Thoracic aorta (tissue), 2 donors: ENCODE data around the gene ATM. TPM values are rescaled to one million over a fixed set of nuclear protein-coding genes. Genes with fewer than 3 reads are reported as not detected.
"Not testable (repeated sequence)": the region's sequence is repeated elsewhere in the genome, so short reads cannot be mapped to it uniquely, and the experiment has no call there.

ENCODE experiments used
- ATAC-seq: fragments of 150-250 bp; one replicate; pipeline ENCODE4 v1.8.0; 2017; ENCODE audit warnings: low read depth; ENCODE audit not compliant: insufficient number of reproducible peaks, low FRiP score
- DNase-seq: peaks from one replicate; pipeline ENCODE4 v3.0.0-alpha.2; 2020; ENCODE audit warnings: low spot score
- H3K27ac ChIP-seq, 2 donors: fragments of 200-600 bp; sonication (generic); 1 replicate in 1 of 2; 2 replicates in 1 of 2; pipeline ENCODE4 v1.5.1; 2016; ENCODE audit warnings: mild to moderate bottlenecking in 2 of 2, moderate library complexity in 2 of 2
- H3K27me3 ChIP-seq: fragments of 200-600 bp; sonication (generic); replicated peaks from 2 replicates; pipeline ENCODE4 v1.6.0; 2016; ENCODE audit warnings: mild to moderate bottlenecking; ENCODE audit not compliant: insufficient read depth
- H3K36me3 ChIP-seq: fragments of 200-600 bp; sonication (generic); one replicate; pipeline ENCODE4 v1.5.1; 2016
- H3K4me1 ChIP-seq, 2 donors: fragments of 200-600 bp; sonication (generic); 1 replicate in 1 of 2; 2 replicates in 1 of 2; pipeline versions ENCODE4 v1.5.1 to v1.6.0; 2016; ENCODE audit warnings: low read depth in 2 of 2, mild to moderate bottlenecking in 1 of 2; ENCODE audit not compliant: control insufficient read depth in 1 of 2
- H3K4me3 ChIP-seq: fragments of 200-600 bp; sonication (generic); 2 replicates; pipeline ENCODE4 v1.5.1; 2016; ENCODE audit warnings: mild to moderate bottlenecking
- H3K9me3 ChIP-seq: fragments of 200-600 bp; sonication (generic); 2 replicates; pipeline ENCODE4 v1.5.1; 2016
- total RNA-seq, 2 donors: library from RNA; depleted of rRNA; stranded (reverse); fragments of >200 nt; gene quantifications; one replicate each; pipeline versions ENCODE4 v1.1.0 to v1.2.3, GENCODE V29; 2016
- TF ChIP-seq, protein P1 (sequence below): fragments of 200-600 bp; sonication (generic); IDR thresholded peaks from one replicate; pipeline ENCODE4 v1.5.1; 2019; ENCODE audit warnings: antibody characterized with exemption

The ATM gene
- total RNA-seq, 2 donors from 2014 or later: 70.4 to 85.1 TPM

DNA sequence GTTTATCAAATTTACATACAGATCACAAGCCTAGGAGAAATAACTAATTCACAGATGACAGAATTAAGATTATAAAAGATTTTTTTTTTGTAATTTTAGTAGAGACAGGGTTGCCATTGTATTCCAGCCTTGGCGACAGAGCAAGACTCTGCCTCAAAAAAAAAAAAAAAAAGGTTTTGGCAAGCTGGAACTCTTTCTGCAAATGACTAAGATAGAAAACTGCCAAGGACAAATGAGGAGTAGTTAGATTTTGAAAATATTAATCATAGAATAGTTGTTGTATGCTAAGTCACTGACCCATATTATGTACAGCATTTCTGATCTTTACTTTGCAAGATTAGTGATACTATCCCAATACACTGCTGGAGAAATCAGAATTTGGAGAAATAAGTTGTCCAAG, 145.3 kb downstream of the ATM start:
- no peak for DNase-seq
- Histone ChIP-seq H3K27ac (no peak overlapping the region), H3K9me3 (no peaks in the 10 kb centered on the region), H3K4me3 (no peak overlapping the region), H3K27me3 (no peaks in the 10 kb centered on the region), H3K4me1 (no peaks in the 10 kb centered on the region), H3K36me3 (peaks cover 2% of the 10 kb centered on the region)
- ATAC-seq: no peak
- TF ChIP-seq, protein P1, sequence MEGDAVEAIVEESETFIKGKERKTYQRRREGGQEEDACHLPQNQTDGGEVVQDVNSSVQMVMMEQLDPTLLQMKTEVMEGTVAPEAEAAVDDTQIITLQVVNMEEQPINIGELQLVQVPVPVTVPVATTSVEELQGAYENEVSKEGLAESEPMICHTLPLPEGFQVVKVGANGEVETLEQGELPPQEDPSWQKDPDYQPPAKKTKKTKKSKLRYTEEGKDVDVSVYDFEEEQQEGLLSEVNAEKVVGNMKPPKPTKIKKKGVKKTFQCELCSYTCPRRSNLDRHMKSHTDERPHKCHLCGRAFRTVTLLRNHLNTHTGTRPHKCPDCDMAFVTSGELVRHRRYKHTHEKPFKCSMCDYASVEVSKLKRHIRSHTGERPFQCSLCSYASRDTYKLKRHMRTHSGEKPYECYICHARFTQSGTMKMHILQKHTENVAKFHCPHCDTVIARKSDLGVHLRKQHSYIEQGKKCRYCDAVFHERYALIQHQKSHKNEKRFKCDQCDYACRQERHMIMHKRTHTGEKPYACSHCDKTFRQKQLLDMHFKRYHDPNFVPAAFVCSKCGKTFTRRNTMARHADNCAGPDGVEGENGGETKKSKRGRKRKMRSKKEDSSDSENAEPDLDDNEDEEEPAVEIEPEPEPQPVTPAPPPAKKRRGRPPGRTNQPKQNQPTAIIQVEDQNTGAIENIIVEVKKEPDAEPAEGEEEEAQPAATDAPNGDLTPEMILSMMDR: no peak

DNA sequence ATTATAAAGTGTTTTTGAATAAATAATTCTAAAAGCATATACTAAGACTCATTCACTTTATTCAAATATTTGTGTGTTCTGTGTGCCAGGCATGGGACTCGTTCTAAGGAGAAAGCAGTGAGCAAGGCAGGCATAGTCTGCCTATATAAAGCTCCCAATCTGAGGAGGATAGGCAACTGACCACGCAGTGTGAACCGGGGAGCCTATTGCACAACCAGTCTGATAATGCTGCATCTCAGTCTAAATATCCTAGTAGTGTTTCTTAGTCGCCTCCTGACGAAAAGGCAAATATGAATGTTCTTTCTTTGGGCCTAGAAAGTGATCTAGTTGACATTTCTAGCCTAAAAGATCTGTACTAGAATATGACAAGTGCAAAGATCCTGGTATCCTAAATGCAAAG, 146.2 kb downstream of the ATM start:
- H3K9me3 ChIP-seq: no peaks in the 10 kb centered on the region
- ATAC-seq (no peak), DNase-seq (no peak)
- H3K4me3 ChIP-seq: no peak overlapping the region
- no peaks in the 10 kb centered on the region for H3K27me3 ChIP-seq
- H3K27ac ChIP-seq: no peak overlapping the region
- peaks cover 2% of the 10 kb centered on the region for H3K36me3 ChIP-seq
- no peaks in the 10 kb centered on the region for H3K4me1 ChIP-seq
- TF ChIP-seq, protein P1: no peak

DNA sequence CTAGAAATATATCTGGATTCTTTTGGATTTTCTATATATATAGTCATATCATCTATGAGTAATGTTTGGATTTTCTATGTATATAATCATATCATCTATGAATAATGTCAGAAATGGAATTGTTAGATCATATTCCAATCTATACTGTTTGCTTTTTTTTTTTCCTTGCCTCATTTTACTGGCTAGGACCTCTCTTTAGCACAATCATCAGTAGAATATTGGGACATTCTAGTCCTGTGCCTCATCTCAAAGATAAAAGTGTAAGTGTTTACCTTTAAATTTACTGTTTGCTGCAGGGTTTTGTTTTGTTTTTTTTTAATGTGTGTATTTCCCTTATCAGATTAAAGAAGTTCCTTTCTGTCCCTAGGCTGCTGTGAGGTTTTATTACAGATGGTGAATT, 147.4 kb downstream of the ATM start:
- no peak for ATAC-seq
- TF ChIP-seq, protein P1: no peak
- Histone ChIP-seq H3K4me3 (no peak overlapping the region), H3K27ac (no peak overlapping the region), H3K27me3 (no peaks in the 10 kb centered on the region), H3K36me3 (peaks cover 2% of the 10 kb centered on the region), H3K9me3 (no peaks in the 10 kb centered on the region), H3K4me1 (no peaks in the 10 kb centered on the region)
- no peak for DNase-seq

DNA sequence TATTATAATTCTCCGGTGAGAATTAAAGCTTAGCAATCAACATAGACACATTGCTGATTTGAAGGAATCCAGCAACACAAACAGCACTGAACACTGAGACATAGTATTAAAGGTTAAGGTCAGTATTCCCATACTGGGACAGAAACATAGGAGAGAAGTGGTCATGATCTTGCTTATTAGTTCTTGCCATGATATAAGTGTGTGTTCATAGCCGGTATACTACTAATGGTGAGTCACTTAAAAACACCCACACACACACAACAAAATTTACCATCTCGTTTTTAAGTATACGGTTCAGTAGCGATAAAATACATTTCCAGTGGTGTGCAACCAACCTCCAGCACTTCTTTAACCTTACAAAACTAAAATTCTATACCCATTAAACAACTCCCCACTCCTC, 148.1 kb downstream of the ATM start:
- H3K36me3 ChIP-seq: peaks cover 2% of the 10 kb centered on the region
- no peak overlapping the region for H3K4me3 ChIP-seq
- ATAC-seq (no peak), DNase-seq (no peak)
- no peaks in the 10 kb centered on the region for H3K4me1 ChIP-seq
- no peaks in the 10 kb centered on the region for H3K27me3 ChIP-seq
- H3K9me3 ChIP-seq: no peaks in the 10 kb centered on the region
- no peak overlapping the region for H3K27ac ChIP-seq
- TF ChIP-seq, protein P1: no peak

DNA sequence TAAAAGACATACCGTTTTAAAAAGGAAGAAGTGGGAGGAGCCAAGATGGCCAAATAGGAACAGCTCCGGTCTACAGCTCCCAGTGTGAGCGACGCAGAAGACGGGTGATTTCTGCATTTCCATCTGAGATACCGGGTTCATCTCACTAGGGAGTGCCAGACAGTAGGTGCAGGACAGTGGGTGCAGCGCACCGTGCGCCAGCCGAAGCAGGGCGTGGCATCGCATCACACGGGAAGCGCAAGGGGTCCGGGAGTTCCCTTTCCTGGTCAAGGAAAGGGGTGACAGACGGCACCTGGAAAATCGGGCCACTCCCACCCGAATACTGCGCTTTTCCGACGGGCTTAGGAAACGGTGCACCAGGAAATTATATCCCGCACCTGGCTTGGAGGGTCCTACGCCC, 150.6 kb downstream of the ATM start:
- not testable (repeated sequence) for H3K4me1 ChIP-seq, H3K27me3 ChIP-seq, H3K27ac ChIP-seq, ATAC-seq, DNase-seq, H3K9me3 ChIP-seq, H3K36me3 ChIP-seq, H3K4me3 ChIP-seq

DNA sequence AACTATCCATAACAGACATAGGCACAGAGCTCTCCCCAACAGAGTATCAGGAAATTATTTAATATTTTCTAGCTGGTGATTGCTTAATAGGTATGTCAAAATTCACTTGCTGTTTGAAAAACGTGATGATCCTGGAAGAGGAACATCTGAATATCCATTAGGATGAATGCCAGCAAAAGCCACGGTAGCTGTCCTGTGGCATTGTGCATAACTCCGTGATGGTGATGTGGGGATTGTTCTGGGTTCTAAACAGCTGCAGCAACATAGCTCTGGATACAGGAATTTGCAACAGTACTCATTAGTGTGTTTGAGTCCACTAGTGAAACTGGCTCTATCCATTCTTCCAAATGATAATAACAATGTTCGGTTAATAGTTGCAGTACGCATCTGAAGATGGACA, 165.7 kb downstream of the ATM start:
- DNase-seq (no peak), ATAC-seq (no peak)
- Histone ChIP-seq H3K9me3 (no peaks in the 10 kb centered on the region), H3K27me3 (no peaks in the 10 kb centered on the region), H3K4me1 (no peaks in the 10 kb centered on the region), H3K36me3 (no peaks in the 10 kb centered on the region), H3K4me3 (no peak overlapping the region), H3K27ac (no peak overlapping the region)
- TF ChIP-seq, protein P1: no peak
